Naive B cell (primary cell): ENCODE data around the gene TNRC6A. TPM values are rescaled to one million over a fixed set of nuclear protein-coding genes. Genes with fewer than 3 reads are reported as not detected.
"Not testable (repeated sequence)": the region's sequence is repeated elsewhere in the genome, so short reads cannot be mapped to it uniquely, and the experiment has no call there.

ENCODE experiments used
- ATAC-seq, 2 donors: fragments of 150-1000 bp; cut with Tn5 transposase; 2 replicates each; pipeline ENCODE4 v1.10.0; 2021; ENCODE audit warnings: low read depth in 2 of 2, mild to moderate bottlenecking in 2 of 2, moderate library complexity in 2 of 2
- DNase-seq: peaks from one replicate; pipeline ENCODE4 v3.0.0; 2022
- H3K27ac Mint-ChIP-seq, 6 donors: one replicate each; pipeline ENCODE4 v1.8.0; 2020 to 2022; ENCODE audit warnings: mild to moderate bottlenecking in 6 of 6, mixed read lengths in 6 of 6, moderate library complexity in 5 of 6, inconsistent platforms in 2 of 6
- H3K27me3 Mint-ChIP-seq, 3 donors: one replicate each; pipeline ENCODE4 v1.8.0; 2021 to 2022; ENCODE audit warnings: mixed read lengths in 3 of 3, mild to moderate bottlenecking in 1 of 3
- H3K36me3 Mint-ChIP-seq, 2 donors: one replicate each; pipeline ENCODE4 v1.8.0; 2020 to 2022; ENCODE audit warnings: mixed read lengths in 2 of 2, inconsistent platforms in 1 of 2, mild to moderate bottlenecking in 1 of 2
- H3K4me1 Mint-ChIP-seq, 3 donors: one replicate each; pipeline ENCODE4 v1.8.0; 2020 to 2022; ENCODE audit warnings: mixed read lengths in 3 of 3, inconsistent platforms in 1 of 3, mild to moderate bottlenecking in 1 of 3, moderate library complexity in 1 of 3
- H3K4me3 Mint-ChIP-seq, 8 donors: one replicate each; pipeline ENCODE4 v1.8.0; 2020 to 2022; ENCODE audit warnings: mild to moderate bottlenecking in 8 of 8, mixed read lengths in 8 of 8, moderate library complexity in 8 of 8, inconsistent platforms in 2 of 8
- H3K9me3 Mint-ChIP-seq, 7 donors: one replicate each; pipeline ENCODE4 v1.8.0; 2020 to 2022; ENCODE audit warnings: mixed read lengths in 7 of 7, mild to moderate bottlenecking in 5 of 7, inconsistent platforms in 2 of 7, moderate library complexity in 1 of 7
- polyA plus RNA-seq, 6 donors: library from polyadenylated mRNA; unstranded; fragments of 300-500 nt; fragmentation: Illumina TruSeq; gene quantifications; one replicate each; pipeline ENCODE4 v1.2.3, GENCODE V29; 2021; ENCODE audit warnings: low read depth in 6 of 6

Gene TNRC6A
- polyA plus RNA-seq, 6 donors from 2014 or later: 1.9 to 23.1 (median 13.1) TPM

- no peaks in the 10 kb centered on the region for H3K36me3 Mint-ChIP-seq
- no peak overlapping the region for H3K27ac Mint-ChIP-seq
- H3K9me3 Mint-ChIP-seq: no peaks in the 10 kb centered on the region
- no peak overlapping the region for H3K4me3 Mint-ChIP-seq
- peaks cover 0 to 11% (median 0%) of the 10 kb centered on the region in 3 donors for H3K27me3 Mint-ChIP-seq
- no peaks in the 10 kb centered on the region for H3K4me1 Mint-ChIP-seq
- no peak for DNase-seq
- no peak for ATAC-seq
Measured at GRCh38 chr16:24849641-24850040, 120.2 kb downstream of the TNRC6A start.

GRCh38 chr16:24850289-24850938 is 121.0 kb downstream of the TNRC6A start:
- Mint-ChIP-seq H3K27me3 (peaks cover 0 to 11% (median 4%) of the 10 kb centered on the region in 3 donors), H3K36me3 (no peaks in the 10 kb centered on the region), H3K4me3 (no peak overlapping the region), H3K27ac (no peak overlapping the region), H3K9me3 (no peaks in the 10 kb centered on the region), H3K4me1 (no peaks in the 10 kb centered on the region)
- no peak for ATAC-seq
- DNase-seq: no peak

GRCh38 chr16:24851700-24852099 is 122.2 kb downstream of the TNRC6A start:
- peaks cover 0 to 2% (median 0%) of the 10 kb centered on the region in 7 donors for H3K9me3 Mint-ChIP-seq
- no peak for DNase-seq
- no peaks in the 10 kb centered on the region for H3K36me3 Mint-ChIP-seq
- H3K4me1 Mint-ChIP-seq: no peaks in the 10 kb centered on the region
- H3K27me3 Mint-ChIP-seq: peaks cover 0 to 11% (median 4%) of the 10 kb centered on the region in 3 donors
- H3K4me3 Mint-ChIP-seq: no peak overlapping the region
- ATAC-seq: no peak
- peak overlapping the region in 1 of 6 donors; percentile 21 for H3K27ac Mint-ChIP-seq

GRCh38 chr16:24852281-24852721 is 122.8 kb downstream of the TNRC6A start:
- Mint-ChIP-seq H3K36me3 (no peaks in the 10 kb centered on the region), H3K9me3 (peaks cover 0 to 2% (median 0%) of the 10 kb centered on the region in 7 donors), H3K4me1 (no peaks in the 10 kb centered on the region), H3K27me3 (peaks cover 0 to 11% (median 4%) of the 10 kb centered on the region in 3 donors), H3K4me3 (no peak overlapping the region), H3K27ac (no peak overlapping the region)
- DNase-seq: no peak
- no peak for ATAC-seq

GRCh38 chr16:24853169-24853824 is 123.8 kb downstream of the TNRC6A start:
- no peak overlapping the region for H3K4me3 Mint-ChIP-seq
- peaks cover 0 to 12% (median 8%) of the 10 kb centered on the region in 3 donors for H3K27me3 Mint-ChIP-seq
- H3K9me3 Mint-ChIP-seq: peaks cover 0 to 2% (median 0%) of the 10 kb centered on the region in 7 donors
- H3K27ac Mint-ChIP-seq: no peak overlapping the region
- H3K36me3 Mint-ChIP-seq: no peaks in the 10 kb centered on the region
- no peaks in the 10 kb centered on the region for H3K4me1 Mint-ChIP-seq
- ATAC-seq: no peak
- DNase-seq: no peak

GRCh38 chr16:24853830-24854229 is 124.4 kb downstream of the TNRC6A start:
- no peak for ATAC-seq

GRCh38 chr16:24854607-24855171 is 125.2 kb downstream of the TNRC6A start:
- no peak for DNase-seq
- no peaks in the 10 kb centered on the region for H3K4me1 Mint-ChIP-seq
- peaks cover 0 to 11% (median 11%) of the 10 kb centered on the region in 3 donors for H3K27me3 Mint-ChIP-seq
- H3K4me3 Mint-ChIP-seq: no peak overlapping the region
- H3K9me3 Mint-ChIP-seq: peaks cover 0 to 6% (median 0%) of the 10 kb centered on the region in 7 donors
- H3K36me3 Mint-ChIP-seq: no peaks in the 10 kb centered on the region
- H3K27ac Mint-ChIP-seq: peak overlapping the region in 2 of 6 donors; percentile 9 to 54
- no peak for ATAC-seq

More at GRCh38 chr16:24853830-24854229, 124.4 kb downstream of the TNRC6A start:
- Mint-ChIP-seq H3K4me1 (no peaks in the 10 kb centered on the region), H3K36me3 (no peaks in the 10 kb centered on the region), H3K27ac (no peak overlapping the region), H3K9me3 (peaks cover 0 to 6% (median 0%) of the 10 kb centered on the region in 7 donors), H3K4me3 (no peak overlapping the region), H3K27me3 (peaks cover 0 to 13% (median 8%) of the 10 kb centered on the region in 3 donors)
- DNase-seq: no peak

GRCh38 chr16:24855678-24856077 is 126.2 kb downstream of the TNRC6A start:
- Mint-ChIP-seq H3K36me3 (no peaks in the 10 kb centered on the region), H3K27ac (no peak overlapping the region), H3K4me3 (no peak overlapping the region), H3K27me3 (peaks cover 0 to 11% (median 11%) of the 10 kb centered on the region in 3 donors), H3K9me3 (peaks cover 0 to 6% (median 0%) of the 10 kb centered on the region in 7 donors), H3K4me1 (no peaks in the 10 kb centered on the region)
- ATAC-seq (no peak), DNase-seq (no peak)

GRCh38 chr16:24856871-24857270 is 127.4 kb downstream of the TNRC6A start:
- peaks cover 0 to 11% (median 11%) of the 10 kb centered on the region in 3 donors for H3K27me3 Mint-ChIP-seq
- not testable (repeated sequence) for H3K4me3 Mint-ChIP-seq, H3K27ac Mint-ChIP-seq, H3K4me1 Mint-ChIP-seq, DNase-seq, H3K36me3 Mint-ChIP-seq, H3K9me3 Mint-ChIP-seq, ATAC-seq

GRCh38 chr16:24858219-24859041 is 129.0 kb downstream of the TNRC6A start:
- peak; percentile 18 for DNase-seq
- no peak overlapping the region for H3K27ac Mint-ChIP-seq
- no peaks in the 10 kb centered on the region for H3K4me1 Mint-ChIP-seq
- H3K27me3 Mint-ChIP-seq: peaks cover 0 to 11% (median 7%) of the 10 kb centered on the region in 3 donors
- no peak overlapping the region for H3K4me3 Mint-ChIP-seq
- peaks cover under 1 to 2% of the 10 kb centered on the region in 2 donors for H3K36me3 Mint-ChIP-seq
- ATAC-seq: no peak
- peaks cover 0 to 7% (median 3%) of the 10 kb centered on the region in 7 donors for H3K9me3 Mint-ChIP-seq

GRCh38 chr16:24861461-24861860 is 132.0 kb downstream of the TNRC6A start:
- ATAC-seq (no peak), DNase-seq (no peak)
- H3K27ac Mint-ChIP-seq: no peak overlapping the region
- H3K4me1 Mint-ChIP-seq: no peaks in the 10 kb centered on the region
- H3K9me3 Mint-ChIP-seq: peaks cover 7 to 32% (median 22%) of the 10 kb centered on the region in 7 donors
- H3K27me3 Mint-ChIP-seq: peaks cover 0 to 12% (median 7%) of the 10 kb centered on the region in 3 donors
- H3K4me3 Mint-ChIP-seq: no peak overlapping the region
- H3K36me3 Mint-ChIP-seq: peaks cover 12 to 14% of the 10 kb centered on the region in 2 donors

GRCh38 chr16:24863582-24864437 is 134.4 kb downstream of the TNRC6A start:
- H3K27ac Mint-ChIP-seq: no peak overlapping the region
- H3K9me3 Mint-ChIP-seq: peaks cover 9 to 36% (median 23%) of the 10 kb centered on the region in 7 donors
- no peaks in the 10 kb centered on the region for H3K4me1 Mint-ChIP-seq
- ATAC-seq (no peak), DNase-seq (no peak)
- peaks cover 12 to 14% of the 10 kb centered on the region in 2 donors for H3K36me3 Mint-ChIP-seq
- H3K27me3 Mint-ChIP-seq: peaks cover 0 to 6% (median 3%) of the 10 kb centered on the region in 3 donors
- H3K4me3 Mint-ChIP-seq: no peak overlapping the region
